ENCODE data around the gene PTGR2.
A peak's percentile ranks its signal among the peaks of the same experiment; 100 is the strongest.
"Not testable (repeated sequence)": the region's sequence is repeated elsewhere in the genome, so short reads cannot be mapped to it uniquely, and the experiment has no call there.

PTGR2 gene

DNA sequence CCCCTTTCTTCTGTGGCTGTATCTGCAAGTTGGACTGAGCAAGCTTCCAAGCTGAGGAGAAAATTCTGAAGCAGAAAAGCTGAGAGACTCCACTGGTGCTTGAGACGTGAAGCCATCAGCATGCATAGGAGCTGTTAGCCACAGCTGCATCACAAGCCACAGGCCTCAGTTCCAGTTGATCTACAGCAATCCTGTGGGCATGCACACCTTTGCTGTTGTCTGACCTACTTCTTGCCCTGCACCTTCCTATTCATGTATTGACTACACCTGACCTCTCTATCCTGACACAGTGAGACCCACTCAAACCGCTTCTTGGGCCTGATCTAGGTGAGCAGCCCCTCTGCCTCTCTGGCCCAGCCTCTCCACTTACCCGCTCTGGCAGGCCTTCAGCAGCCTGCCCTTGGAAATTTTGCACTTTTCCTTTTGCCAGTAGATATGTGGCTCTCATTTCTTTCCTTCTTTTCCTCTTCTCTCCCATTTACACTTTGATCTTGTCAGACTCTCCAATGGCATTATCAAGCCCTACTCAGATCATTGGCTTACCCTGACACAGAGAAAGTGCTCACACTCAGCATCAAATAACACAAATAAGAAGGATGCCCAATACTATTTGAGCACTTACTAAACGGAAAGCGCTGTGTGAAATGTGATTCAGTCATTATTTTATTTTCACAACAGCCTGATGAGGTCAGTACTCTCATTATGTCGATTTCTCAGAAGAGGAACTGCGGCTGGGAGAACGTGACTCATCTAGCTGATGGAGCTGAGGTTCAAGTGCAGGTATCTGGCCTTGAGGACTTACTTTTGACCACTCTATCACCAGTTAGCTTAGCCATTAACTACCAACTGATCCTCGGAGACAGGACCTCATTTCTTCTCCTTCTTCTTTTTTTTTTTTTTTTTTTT, 21.9 kb upstream of the PTGR2 start:
- H3K4me3 ChIP-seq (ENCODE audit: control insufficient read depth, low read depth, low read length), result no peak overlapping the region
- TF ChIP-seq, protein P1, sequence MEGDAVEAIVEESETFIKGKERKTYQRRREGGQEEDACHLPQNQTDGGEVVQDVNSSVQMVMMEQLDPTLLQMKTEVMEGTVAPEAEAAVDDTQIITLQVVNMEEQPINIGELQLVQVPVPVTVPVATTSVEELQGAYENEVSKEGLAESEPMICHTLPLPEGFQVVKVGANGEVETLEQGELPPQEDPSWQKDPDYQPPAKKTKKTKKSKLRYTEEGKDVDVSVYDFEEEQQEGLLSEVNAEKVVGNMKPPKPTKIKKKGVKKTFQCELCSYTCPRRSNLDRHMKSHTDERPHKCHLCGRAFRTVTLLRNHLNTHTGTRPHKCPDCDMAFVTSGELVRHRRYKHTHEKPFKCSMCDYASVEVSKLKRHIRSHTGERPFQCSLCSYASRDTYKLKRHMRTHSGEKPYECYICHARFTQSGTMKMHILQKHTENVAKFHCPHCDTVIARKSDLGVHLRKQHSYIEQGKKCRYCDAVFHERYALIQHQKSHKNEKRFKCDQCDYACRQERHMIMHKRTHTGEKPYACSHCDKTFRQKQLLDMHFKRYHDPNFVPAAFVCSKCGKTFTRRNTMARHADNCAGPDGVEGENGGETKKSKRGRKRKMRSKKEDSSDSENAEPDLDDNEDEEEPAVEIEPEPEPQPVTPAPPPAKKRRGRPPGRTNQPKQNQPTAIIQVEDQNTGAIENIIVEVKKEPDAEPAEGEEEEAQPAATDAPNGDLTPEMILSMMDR (conservative IDR thresholded peaks at IDR 0.05; ENCODE audit: control insufficient read depth, insufficient read depth, low read depth, low read length), result no peak
- DNase-seq (ENCODE audit: low read depth), result peak; percentile 90

DNA sequence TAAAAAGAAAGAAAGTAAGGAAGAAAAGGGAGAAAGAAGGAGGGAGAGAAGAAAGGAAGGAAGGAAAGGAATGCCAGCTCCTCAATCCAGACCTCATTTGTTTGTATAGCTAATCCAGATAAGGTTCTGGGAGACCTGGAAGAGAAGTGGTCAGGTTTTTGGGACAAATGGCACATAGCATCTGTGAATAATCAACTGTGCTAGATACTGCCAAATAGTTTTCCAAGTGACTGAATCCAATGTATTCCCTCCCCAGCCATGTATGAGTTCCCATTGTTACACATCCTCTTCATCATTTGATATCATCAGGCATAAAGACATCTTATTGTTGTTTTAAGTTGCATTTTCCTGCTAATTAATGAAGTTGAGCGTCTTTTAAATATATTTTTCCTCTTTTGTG, 18.6 kb upstream of the PTGR2 start:
- peak; percentile 80 for DNase-seq (ENCODE audit: low read depth)
- no peak overlapping the region for H3K4me3 ChIP-seq (ENCODE audit: control insufficient read depth, low read depth, low read length)
- TF ChIP-seq, protein P1 (conservative IDR thresholded peaks at IDR 0.05; ENCODE audit: control insufficient read depth, insufficient read depth, low read depth, low read length), result no peak

DNA sequence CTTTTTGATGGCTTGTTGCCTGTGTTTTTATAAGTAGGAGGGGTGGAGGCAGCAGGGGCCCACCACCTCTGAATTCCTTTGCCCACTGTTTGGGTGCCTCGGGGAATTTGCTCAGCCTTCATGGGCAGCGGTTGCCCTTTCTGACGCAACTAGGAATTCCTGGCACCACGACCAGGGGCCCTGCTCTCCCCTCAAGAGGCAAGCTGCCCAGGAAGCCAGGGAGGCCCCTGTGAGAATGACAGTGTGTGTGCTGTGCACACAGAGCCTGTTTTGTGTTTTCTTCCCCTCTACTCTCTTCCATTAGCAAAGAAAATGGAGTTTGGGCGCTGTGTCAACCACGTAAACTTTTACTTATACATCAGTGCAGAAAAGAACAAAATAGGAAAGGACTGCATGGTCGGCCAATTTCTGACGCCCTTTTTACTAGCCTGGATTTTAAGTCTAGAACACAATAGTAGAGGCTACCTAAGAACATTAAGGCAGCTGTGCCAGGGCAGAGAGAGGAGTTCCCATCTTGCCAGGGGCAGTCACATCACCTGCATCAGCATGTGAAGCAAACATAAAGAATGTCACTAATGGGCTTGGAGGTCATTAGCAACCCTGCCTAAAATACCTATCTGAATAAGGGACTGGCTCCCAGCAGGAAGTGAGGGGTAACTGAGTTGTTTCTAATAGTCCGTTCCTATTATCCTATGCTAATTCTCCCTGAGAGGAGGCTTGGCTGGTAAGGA, 17.9 kb upstream of the PTGR2 start:
- peak; percentile 36 for DNase-seq (ENCODE audit: low read depth)
- TF ChIP-seq, protein P1 (conservative IDR thresholded peaks at IDR 0.05; ENCODE audit: control insufficient read depth, insufficient read depth, low read depth, low read length), result no peak
- H3K4me3 ChIP-seq (ENCODE audit: control insufficient read depth, low read depth, low read length), result no peak overlapping the region

DNA sequence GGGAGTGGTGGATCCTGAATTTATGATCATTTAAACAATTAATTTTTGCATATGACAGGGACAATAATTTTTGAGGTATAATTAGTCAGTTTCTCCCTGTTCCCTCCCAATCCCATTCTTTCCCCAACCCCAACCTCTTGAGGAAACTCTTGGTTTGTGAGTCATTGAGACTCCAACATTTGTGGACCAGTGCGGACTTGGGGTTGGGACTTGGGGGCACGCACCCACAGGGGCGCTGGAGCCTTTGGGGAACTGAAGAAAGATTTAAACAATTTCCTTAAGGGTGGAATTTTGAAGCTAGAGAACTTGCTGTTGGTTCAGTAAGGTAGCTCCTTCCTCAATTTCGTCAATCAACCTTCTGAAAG, 17.4 kb upstream of the PTGR2 start:
- TF ChIP-seq, protein P1 (conservative IDR thresholded peaks at IDR 0.05; ENCODE audit: control insufficient read depth, insufficient read depth, low read depth, low read length), result no peak
- no peak overlapping the region for H3K4me3 ChIP-seq (ENCODE audit: control insufficient read depth, low read depth, low read length)
- DNase-seq (ENCODE audit: low read depth), result no peak

DNA sequence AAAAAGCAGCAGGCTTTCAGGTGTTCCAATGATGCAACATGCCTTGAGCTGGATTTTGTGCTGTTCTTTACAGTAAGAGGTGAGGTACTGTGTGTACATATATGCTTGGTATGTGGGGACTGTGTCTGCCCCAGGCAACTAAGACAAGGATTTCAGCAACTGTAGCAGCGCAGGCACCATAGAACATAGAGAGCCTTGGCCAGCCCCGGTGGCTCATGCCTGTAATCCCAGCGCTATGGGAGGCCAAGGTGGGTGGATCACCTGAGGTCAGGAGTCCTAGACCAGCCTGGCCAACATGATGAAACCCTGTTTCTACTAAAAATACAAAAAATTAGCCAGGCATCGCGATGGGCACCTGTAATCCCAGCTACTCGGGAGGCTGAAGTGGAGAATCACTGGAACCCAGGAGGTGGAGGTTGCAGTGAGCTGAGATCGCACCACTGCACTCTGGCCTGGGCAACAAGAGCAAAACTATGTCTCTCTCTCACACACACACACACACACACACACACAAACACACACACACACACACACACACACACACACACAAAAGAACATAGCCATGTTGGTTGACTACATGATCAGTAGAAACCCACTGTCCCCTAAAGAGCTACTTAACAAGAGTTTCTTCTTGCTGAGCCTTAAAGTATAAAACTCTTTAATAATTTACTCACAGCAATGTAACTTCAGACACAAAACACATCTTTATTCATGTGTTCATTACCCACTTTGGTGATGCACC, 13.2 kb upstream of the PTGR2 start:
- DNase-seq (ENCODE audit: low read depth); H3K4me3 ChIP-seq (ENCODE audit: control insufficient read depth, low read depth, low read length): not testable (repeated sequence)

DNA sequence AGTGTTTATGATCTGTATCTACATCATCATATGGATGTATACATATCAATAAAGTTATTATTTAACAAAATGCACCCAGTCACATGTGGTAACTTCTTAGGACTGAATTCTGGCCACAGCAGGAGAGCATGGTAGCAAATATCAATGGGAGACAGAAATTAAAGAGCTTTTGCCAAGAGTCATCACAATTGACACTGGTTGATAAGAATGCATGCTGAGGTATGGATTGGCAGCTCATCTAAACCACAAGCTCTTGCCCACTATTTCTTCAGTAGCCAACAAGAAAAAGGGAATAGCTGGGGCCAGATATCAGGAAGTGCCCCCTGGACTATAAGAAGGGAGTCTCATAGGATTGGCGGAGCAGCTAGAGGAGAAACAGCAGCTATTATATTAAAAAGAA, 9.4 kb upstream of the PTGR2 start:
- no peak for DNase-seq (ENCODE audit: low read depth)
- TF ChIP-seq, protein P1 (conservative IDR thresholded peaks at IDR 0.05; ENCODE audit: control insufficient read depth, insufficient read depth, low read depth, low read length), result no peak
- H3K4me3 ChIP-seq (ENCODE audit: control insufficient read depth, low read depth, low read length), result no peak overlapping the region
